SK-N-MC (cell line): ENCODE measurements around the gene SENP8.

Experiments used
- EZH2 ChIP-seq: fragments of 200-600 bp; sonication (generic); IDR thresholded peaks from one replicate; pipeline ENCODE4 v1.6.1; 2017; ENCODE audit warnings: antibody characterized with exemption
- POLR2AphosphoS5 ChIP-seq: IDR thresholded peaks from 2 replicates; pipeline ENCODE4 v1.6.1; 2012; ENCODE audit warnings: mild to moderate bottlenecking, low read depth, low read length, borderline replicate concordance

DNA sequence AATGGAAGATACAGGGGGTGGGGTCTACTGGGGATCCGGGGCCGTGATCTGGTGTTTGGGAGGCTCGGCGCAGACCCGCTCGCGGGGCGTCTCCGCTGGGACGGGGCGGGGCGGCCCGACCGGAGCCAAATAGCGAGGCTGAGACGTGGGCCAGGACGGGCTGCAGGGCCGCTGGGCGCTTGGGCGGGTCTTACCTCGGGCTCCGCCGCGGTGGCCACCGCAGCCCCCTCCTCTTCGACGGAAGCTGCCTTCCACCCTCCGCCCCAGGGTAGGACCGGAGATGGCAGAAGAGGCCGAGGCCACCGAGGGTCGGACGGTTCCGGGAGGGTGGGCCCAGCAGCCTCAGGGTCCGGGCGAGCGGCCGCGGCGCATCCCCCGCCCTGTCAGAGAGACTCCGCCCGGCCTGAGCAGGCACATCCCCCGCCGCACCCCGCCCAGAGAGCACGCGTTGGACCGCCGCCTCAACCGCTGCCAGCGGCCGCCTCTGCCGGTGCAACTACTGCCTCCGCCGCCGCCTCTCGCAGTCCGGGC is 652 bp upstream of the SENP8 start:
- no peak for TF ChIP-seq EZH2
- TF ChIP-seq POLR2AphosphoS5 = no peak
